ENCODE data around the gene SLC2A8.

- TF ChIP-seq EZH2 (IDR thresholded peaks at IDR 0.05; ENCODE audit: borderline replicate concordance, low read length) = no peak
- TF ChIP-seq, protein P1, sequence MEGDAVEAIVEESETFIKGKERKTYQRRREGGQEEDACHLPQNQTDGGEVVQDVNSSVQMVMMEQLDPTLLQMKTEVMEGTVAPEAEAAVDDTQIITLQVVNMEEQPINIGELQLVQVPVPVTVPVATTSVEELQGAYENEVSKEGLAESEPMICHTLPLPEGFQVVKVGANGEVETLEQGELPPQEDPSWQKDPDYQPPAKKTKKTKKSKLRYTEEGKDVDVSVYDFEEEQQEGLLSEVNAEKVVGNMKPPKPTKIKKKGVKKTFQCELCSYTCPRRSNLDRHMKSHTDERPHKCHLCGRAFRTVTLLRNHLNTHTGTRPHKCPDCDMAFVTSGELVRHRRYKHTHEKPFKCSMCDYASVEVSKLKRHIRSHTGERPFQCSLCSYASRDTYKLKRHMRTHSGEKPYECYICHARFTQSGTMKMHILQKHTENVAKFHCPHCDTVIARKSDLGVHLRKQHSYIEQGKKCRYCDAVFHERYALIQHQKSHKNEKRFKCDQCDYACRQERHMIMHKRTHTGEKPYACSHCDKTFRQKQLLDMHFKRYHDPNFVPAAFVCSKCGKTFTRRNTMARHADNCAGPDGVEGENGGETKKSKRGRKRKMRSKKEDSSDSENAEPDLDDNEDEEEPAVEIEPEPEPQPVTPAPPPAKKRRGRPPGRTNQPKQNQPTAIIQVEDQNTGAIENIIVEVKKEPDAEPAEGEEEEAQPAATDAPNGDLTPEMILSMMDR (IDR thresholded peaks at IDR 0.05; ENCODE audit: low read length) = no peak; the same call in 1 of the 2 replicates
Measured at GRCh38 chr9:127450243-127450760, 53.3 kb downstream of the SLC2A8 start.
